ENCODE measurements around the gene HARBI1. TPM values are rescaled to one million over a fixed set of nuclear protein-coding genes. Genes with fewer than 3 reads are reported as not detected.
"Not testable (repeated sequence)": the region's sequence is repeated elsewhere in the genome, so short reads cannot be mapped to it uniquely, and the experiment has no call there.

HARBI1 gene
- total and polyA plus RNA-seq, 2 donors (not counting 1 experiment from before 2014, with no cell fraction given), result 4.9 to 7.6 TPM

- Histone ChIP-seq H4K20me1 (ENCODE audit: control insufficient read depth, extremely low read depth, insufficient read depth, low read length) (no peaks in the 10 kb centered on the region), H3K27ac (ENCODE audit: insufficient read depth, low read length) (no peak overlapping the region), H2AFZ (ENCODE audit: low read length) (no peak overlapping the region), H3K9ac (ENCODE audit: insufficient read depth, low read length) (no peak overlapping the region), H3K9me3 (ENCODE audit: control insufficient read depth, insufficient read depth, low read depth, low read length) (no peaks in the 10 kb centered on the region), H3K27me3 (ENCODE audit: control insufficient read depth, insufficient read depth, low read length) (no peaks in the 10 kb centered on the region), H3K4me2 (ENCODE audit: extremely low read depth, insufficient read depth, low read length) (no peak overlapping the region), H3K79me2 (ENCODE audit: control insufficient read depth, insufficient read depth, low read length) (peaks cover 69% of the 10 kb centered on the region), H3K4me1 (ENCODE audit: control insufficient read depth, extremely low read depth, insufficient read depth, low read length) (peaks cover 5% of the 10 kb centered on the region), H3K4me3 (replicated peaks in 1 of 4; ENCODE audit: control extremely low read depth in 1 of 4, insufficient read depth in 1 of 4, low read depth in 3 of 4, low read length in 4 of 4) (no peak overlapping the region), H3K36me3 (ENCODE audit: control insufficient read depth, insufficient read depth, low read length) (no peaks in the 10 kb centered on the region)
- TF ChIP-seq CTCF (conservative IDR thresholded peaks at IDR 0.05 in 1 of 2, IDR thresholded peaks at IDR 0.05 in 1 of 2; ENCODE audit: low read depth in 1 of 2, low read length in 2 of 2) (no peak), EZH2 (IDR thresholded peaks at IDR 0.05; ENCODE audit: low read length, missing control alignments) (no peak)
- DNase-seq (ENCODE audit: low read depth in 2 of 2), result no peak
Measured at GRCh38 chr11:46588915-46589314, 28.1 kb downstream of the HARBI1 start.

- no peak for TF ChIP-seq CTCF (conservative IDR thresholded peaks at IDR 0.05 in 1 of 2, IDR thresholded peaks at IDR 0.05 in 1 of 2; ENCODE audit: low read depth in 1 of 2, low read length in 2 of 2)
- no peak for TF ChIP-seq EZH2 (IDR thresholded peaks at IDR 0.05; ENCODE audit: low read length, missing control alignments)
- no peaks in the 10 kb centered on the region for H4K20me1 ChIP-seq (ENCODE audit: control insufficient read depth, extremely low read depth, insufficient read depth, low read length)
- peaks cover 62% of the 10 kb centered on the region for H3K79me2 ChIP-seq (ENCODE audit: control insufficient read depth, insufficient read depth, low read length)
- no peaks in the 10 kb centered on the region for H3K36me3 ChIP-seq (ENCODE audit: control insufficient read depth, insufficient read depth, low read length)
- H3K27ac ChIP-seq (ENCODE audit: insufficient read depth, low read length), result no peak overlapping the region
- peak in 1 of 2 donors; percentile 42 for DNase-seq (ENCODE audit: low read depth in 2 of 2)
- H3K4me1 ChIP-seq (ENCODE audit: control insufficient read depth, extremely low read depth, insufficient read depth, low read length), result peaks cover 5% of the 10 kb centered on the region
- H3K4me3 ChIP-seq (replicated peaks in 1 of 4; ENCODE audit: control extremely low read depth in 1 of 4, insufficient read depth in 1 of 4, low read depth in 3 of 4, low read length in 4 of 4), result no peak overlapping the region
- H3K27me3 ChIP-seq (ENCODE audit: control insufficient read depth, insufficient read depth, low read length), result no peaks in the 10 kb centered on the region
- H3K4me2 ChIP-seq (ENCODE audit: extremely low read depth, insufficient read depth, low read length), result no peak overlapping the region
- H3K9ac ChIP-seq (ENCODE audit: insufficient read depth, low read length), result no peak overlapping the region
- no peak overlapping the region for H2AFZ ChIP-seq (ENCODE audit: low read length)
- H3K9me3 ChIP-seq (ENCODE audit: control insufficient read depth, insufficient read depth, low read depth, low read length), result no peaks in the 10 kb centered on the region
Measured at GRCh38 chr11:46588131-46588530, 28.9 kb downstream of the HARBI1 start.

GRCh38 chr11:46583513-46583912, 33.5 kb downstream of the HARBI1 start:
- H3K27me3 ChIP-seq (ENCODE audit: control insufficient read depth, insufficient read depth, low read length); H3K27ac ChIP-seq (ENCODE audit: insufficient read depth, low read length); H3K36me3 ChIP-seq (ENCODE audit: control insufficient read depth, insufficient read depth, low read length); H3K9me3 ChIP-seq (ENCODE audit: control insufficient read depth, insufficient read depth, low read depth, low read length); DNase-seq (ENCODE audit: low read depth in 2 of 2); H4K20me1 ChIP-seq (ENCODE audit: control insufficient read depth, extremely low read depth, insufficient read depth, low read length); H3K9ac ChIP-seq (ENCODE audit: insufficient read depth, low read length); H3K4me3 ChIP-seq (replicated peaks in 1 of 4; ENCODE audit: control extremely low read depth in 1 of 4, insufficient read depth in 1 of 4, low read depth in 3 of 4, low read length in 4 of 4); H3K4me2 ChIP-seq (ENCODE audit: extremely low read depth, insufficient read depth, low read length); H2AFZ ChIP-seq (ENCODE audit: low read length); H3K4me1 ChIP-seq (ENCODE audit: control insufficient read depth, extremely low read depth, insufficient read depth, low read length): not testable (repeated sequence)
- H3K79me2 ChIP-seq (ENCODE audit: control insufficient read depth, insufficient read depth, low read length), result peaks cover 40% of the 10 kb centered on the region
